ENCODE measurements around the gene CDCA7.
"Not testable (repeated sequence)": the region's sequence is repeated elsewhere in the genome, so short reads cannot be mapped to it uniquely, and the experiment has no call there.

The CDCA7 gene

DNA sequence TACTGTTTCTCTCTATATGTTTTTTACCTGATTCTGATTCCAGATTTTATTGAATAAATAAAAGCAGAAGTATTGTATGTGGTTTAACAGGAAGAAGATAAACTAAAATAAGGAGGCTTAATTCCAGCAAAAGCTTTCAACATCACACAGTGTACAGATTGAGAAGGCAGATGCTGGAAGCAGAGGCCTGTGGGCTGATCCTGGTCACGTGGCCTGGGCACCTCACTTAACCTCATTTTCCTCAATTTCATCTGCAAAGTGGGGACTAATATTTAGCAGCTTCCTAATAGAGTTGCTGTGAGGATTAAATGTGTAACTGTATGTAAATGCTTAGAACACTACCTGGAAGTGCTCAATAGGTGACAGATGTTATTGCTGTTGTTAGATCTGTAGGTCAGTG is 58.0 kb downstream of the CDCA7 start:
- Histone ChIP-seq H3K9ac (ENCODE audit: low read length) (no peak overlapping the region), H3K36me3 (ENCODE audit: control insufficient read depth in 1 of 2, insufficient read depth in 2 of 2, low read depth in 1 of 2, low read length in 2 of 2) (no peaks in the 10 kb centered on the region), H2BK15ac (ENCODE audit: low read depth, poor library complexity, severe bottlenecking) (no peak overlapping the region), H2AFZ (ENCODE audit: low read depth, low read length) (no peak overlapping the region), H2BK12ac (ENCODE audit: low read length in 2 of 2) (no peak overlapping the region), H3K27ac (ENCODE audit: low read length, poor library complexity, severe bottlenecking) (no peak overlapping the region), H2AK5ac (ENCODE audit: low read length, severe bottlenecking) (no peak overlapping the region), H3K27me3 (ENCODE audit: control insufficient read depth in 1 of 2, insufficient read depth in 1 of 2, low read length in 2 of 2) (no peaks in the 10 kb centered on the region), H3K9me3 (ENCODE audit: control insufficient read depth, low read length) (no peaks in the 10 kb centered on the region), H3K18ac (ENCODE audit: low read depth in 1 of 2, low read length in 2 of 2) (no peak overlapping the region), H3K79me1 (replicated peaks; ENCODE audit: low read length, poor library complexity, severe bottlenecking) (no peaks in the 10 kb centered on the region), H3K4ac (ENCODE audit: low read depth in 1 of 2, low read length in 2 of 2) (no peak overlapping the region), H3K14ac (ENCODE audit: low read length in 2 of 2) (no peak overlapping the region), H3K4me3 (ENCODE audit: insufficient read depth in 1 of 2, low read depth in 1 of 2, low read length in 2 of 2) (no peak overlapping the region), H3K4me2 (ENCODE audit: low read length, poor library complexity, severe bottlenecking) (no peak overlapping the region), H2BK120ac (ENCODE audit: low read depth, low read length) (no peak overlapping the region), H3K4me1 (ENCODE audit: control insufficient read depth, insufficient read depth, low read depth, low read length) (no peaks in the 10 kb centered on the region), H4K8ac (ENCODE audit: low read length) (no peak overlapping the region), H4K91ac (ENCODE audit: low read length) (no peak overlapping the region), H2BK5ac (ENCODE audit: low read depth, low read length, poor library complexity, severe bottlenecking) (no peak overlapping the region), H3K23ac (ENCODE audit: low read length in 2 of 2) (no peak overlapping the region)
- no CpG with 5 or more reads among the region's 1 CpG for whole genome bisulfite sequencing
- DNase-seq = no peak

DNA sequence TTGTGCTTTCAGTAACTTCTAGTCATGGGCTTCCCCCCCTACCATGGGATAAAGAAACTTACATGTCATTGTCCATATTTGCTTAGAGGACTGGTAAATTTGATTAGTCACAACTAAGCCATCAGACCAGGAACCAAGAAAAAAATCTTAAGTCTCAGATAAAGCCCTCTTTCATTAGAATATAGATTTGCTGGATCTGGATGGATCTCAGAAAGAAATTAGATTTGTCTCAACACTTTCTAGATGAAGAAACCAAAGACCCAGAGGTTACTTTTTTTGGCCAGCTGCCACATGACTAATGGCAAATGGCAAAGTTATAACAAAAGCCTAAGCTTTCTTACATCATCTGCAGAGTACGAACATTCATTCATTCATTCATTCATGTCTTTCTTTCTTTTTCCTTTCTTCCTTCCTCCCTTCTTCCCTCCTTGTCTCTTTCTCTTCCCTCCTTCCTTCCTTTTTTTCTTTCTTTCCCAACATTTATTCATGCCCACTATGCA is 60.2 kb downstream of the CDCA7 start:
- peak; percentile 50 for DNase-seq
- Histone ChIP-seq H3K36me3 (ENCODE audit: control insufficient read depth in 1 of 2, insufficient read depth in 2 of 2, low read depth in 1 of 2, low read length in 2 of 2) (no peaks in the 10 kb centered on the region), H3K18ac (ENCODE audit: low read depth in 1 of 2, low read length in 2 of 2) (no peak overlapping the region), H2BK5ac (ENCODE audit: low read depth, low read length, poor library complexity, severe bottlenecking) (no peak overlapping the region), H4K8ac (ENCODE audit: low read length) (no peak overlapping the region), H3K27me3 (ENCODE audit: control insufficient read depth in 1 of 2, insufficient read depth in 1 of 2, low read length in 2 of 2) (peaks cover 0 to 5% of the 10 kb centered on the region in 2 experiments), H2AK5ac (ENCODE audit: low read length, severe bottlenecking) (no peak overlapping the region), H3K79me1 (replicated peaks; ENCODE audit: low read length, poor library complexity, severe bottlenecking) (no peaks in the 10 kb centered on the region), H3K9ac (ENCODE audit: low read length) (no peak overlapping the region), H4K91ac (ENCODE audit: low read length) (no peak overlapping the region), H3K4me3 (ENCODE audit: insufficient read depth in 1 of 2, low read depth in 1 of 2, low read length in 2 of 2) (no peak overlapping the region), H2BK15ac (ENCODE audit: low read depth, poor library complexity, severe bottlenecking) (no peak overlapping the region), H3K4ac (ENCODE audit: low read depth in 1 of 2, low read length in 2 of 2) (no peak overlapping the region), H2AFZ (ENCODE audit: low read depth, low read length) (no peak overlapping the region), H3K23ac (ENCODE audit: low read length in 2 of 2) (no peak overlapping the region), H3K14ac (ENCODE audit: low read length in 2 of 2) (no peak overlapping the region), H3K9me3 (ENCODE audit: control insufficient read depth, low read length) (no peaks in the 10 kb centered on the region), H3K27ac (ENCODE audit: low read length, poor library complexity, severe bottlenecking) (no peak overlapping the region), H3K4me1 (ENCODE audit: control insufficient read depth, insufficient read depth, low read depth, low read length) (peaks cover 3% of the 10 kb centered on the region), H2BK120ac (ENCODE audit: low read depth, low read length) (no peak overlapping the region), H3K4me2 (ENCODE audit: low read length, poor library complexity, severe bottlenecking) (no peak overlapping the region), H2BK12ac (ENCODE audit: low read length in 2 of 2) (no peak overlapping the region)
- 79% methylated on average over 1 of the region's 1 CpG for WGBS

DNA sequence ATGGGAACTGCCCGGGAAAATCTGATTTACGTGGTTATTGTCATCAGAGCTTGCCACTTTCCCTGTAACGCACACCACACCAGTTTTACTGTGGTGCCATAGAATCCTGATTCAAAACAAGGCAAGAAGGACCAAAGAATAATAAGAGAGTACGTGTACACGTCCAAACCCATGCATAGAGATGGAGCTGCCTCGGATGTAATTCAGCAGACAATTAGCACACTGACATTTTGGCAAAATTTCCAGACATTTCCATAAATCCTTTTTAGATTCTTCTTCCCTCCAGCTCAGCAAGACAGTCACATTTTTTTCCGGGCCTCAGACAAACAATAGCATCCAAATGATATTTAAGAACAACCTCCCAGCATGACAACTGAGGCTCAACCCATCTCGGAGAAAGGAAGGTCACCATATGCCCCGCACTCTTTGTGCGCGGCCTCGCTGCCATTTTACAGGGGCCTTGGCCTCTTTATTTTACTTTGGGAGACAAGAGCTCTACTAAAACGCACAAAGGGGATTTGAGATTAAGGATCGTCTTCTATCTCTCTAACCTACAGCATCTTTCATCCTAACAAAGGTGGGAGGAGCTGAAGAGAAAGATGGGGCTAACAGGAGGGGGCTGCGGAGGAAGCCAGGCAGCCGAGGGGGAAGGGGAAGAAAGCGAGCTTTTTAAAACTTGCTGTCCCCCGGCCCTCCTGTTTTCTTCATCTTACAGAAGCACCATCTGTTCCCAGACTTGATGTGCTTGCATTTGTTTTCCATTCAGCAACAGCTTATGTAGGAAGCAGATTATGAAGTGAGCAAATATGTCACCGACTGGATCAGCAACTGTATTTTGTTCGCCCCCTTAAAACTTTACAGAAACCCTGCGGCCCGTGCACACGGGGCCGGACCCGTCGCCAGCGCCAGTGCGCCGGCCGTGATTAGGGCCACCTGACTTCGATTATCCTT is 61.0 kb downstream of the CDCA7 start:
- Histone ChIP-seq H2BK120ac (ENCODE audit: low read depth, low read length) (no peak overlapping the region), H3K27me3 (ENCODE audit: control insufficient read depth in 1 of 2, insufficient read depth in 1 of 2, low read length in 2 of 2) (peaks cover 0 to 5% of the 10 kb centered on the region in 2 experiments), H4K8ac (ENCODE audit: low read length) (no peak overlapping the region), H3K36me3 (ENCODE audit: control insufficient read depth in 1 of 2, insufficient read depth in 2 of 2, low read depth in 1 of 2, low read length in 2 of 2) (no peaks in the 10 kb centered on the region), H2AK5ac (ENCODE audit: low read length, severe bottlenecking) (peak overlapping the region; percentile 87), H2BK5ac (ENCODE audit: low read depth, low read length, poor library complexity, severe bottlenecking) (no peak overlapping the region), H3K4me2 (ENCODE audit: low read length, poor library complexity, severe bottlenecking) (no peak overlapping the region), H2BK15ac (ENCODE audit: low read depth, poor library complexity, severe bottlenecking) (no peak overlapping the region), H3K18ac (ENCODE audit: low read depth in 1 of 2, low read length in 2 of 2) (no peak overlapping the region), H2BK12ac (ENCODE audit: low read length in 2 of 2) (no peak overlapping the region), H3K9ac (ENCODE audit: low read length) (no peak overlapping the region), H3K23ac (ENCODE audit: low read length in 2 of 2) (no peak overlapping the region), H3K4me1 (ENCODE audit: control insufficient read depth, insufficient read depth, low read depth, low read length) (peaks cover 3% of the 10 kb centered on the region), H3K4me3 (ENCODE audit: insufficient read depth in 1 of 2, low read depth in 1 of 2, low read length in 2 of 2) (no peak overlapping the region), H3K9me3 (ENCODE audit: control insufficient read depth, low read length) (no peaks in the 10 kb centered on the region), H3K79me1 (replicated peaks; ENCODE audit: low read length, poor library complexity, severe bottlenecking) (no peaks in the 10 kb centered on the region), H3K14ac (ENCODE audit: low read length in 2 of 2) (no peak overlapping the region), H4K91ac (ENCODE audit: low read length) (no peak overlapping the region), H3K27ac (ENCODE audit: low read length, poor library complexity, severe bottlenecking) (no peak overlapping the region), H2AFZ (ENCODE audit: low read depth, low read length) (no peak overlapping the region), H3K4ac (ENCODE audit: low read depth in 1 of 2, low read length in 2 of 2) (no peak overlapping the region)
- WGBS = 89% methylated on average over 24 of the region's 31 CpGs
- no peak for DNase-seq

DNA sequence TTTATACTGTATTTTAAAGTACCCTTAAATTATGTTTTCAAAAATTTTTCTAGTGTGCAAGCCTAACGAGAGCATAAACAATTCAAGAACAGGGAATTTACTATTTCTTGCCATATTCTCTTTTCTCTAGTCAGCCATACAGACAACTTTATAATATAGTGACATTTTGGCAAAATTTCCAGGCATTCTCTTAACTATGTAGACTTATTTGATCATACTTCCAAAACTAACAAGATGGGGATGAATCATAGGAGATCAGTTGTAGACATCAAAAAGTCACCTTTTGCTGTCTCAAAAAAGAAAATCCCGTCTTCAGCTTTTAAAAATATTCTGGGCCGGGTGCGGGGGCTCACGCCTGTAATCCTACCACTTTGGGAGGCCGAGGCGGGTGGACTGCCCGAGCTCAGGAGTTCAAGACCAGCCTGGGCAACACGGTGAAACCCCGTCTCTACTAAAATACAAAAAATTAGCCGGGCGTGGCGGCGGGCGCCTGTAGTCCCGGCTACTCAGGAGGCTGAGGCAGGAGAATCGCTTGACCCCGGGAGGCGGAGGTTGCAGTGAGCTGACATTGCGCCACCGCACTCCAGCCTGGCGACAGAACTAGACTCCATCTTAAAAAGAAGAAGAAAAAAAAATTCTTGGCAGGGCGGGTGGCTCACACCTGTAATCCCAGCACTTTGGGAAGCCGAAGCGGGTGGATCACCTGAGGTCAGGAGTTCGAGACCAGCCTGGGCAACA is 61.9 kb downstream of the CDCA7 start:
- not testable (repeated sequence) for H2BK120ac ChIP-seq (ENCODE audit: low read depth, low read length); H3K4ac ChIP-seq (ENCODE audit: low read depth in 1 of 2, low read length in 2 of 2); H3K36me3 ChIP-seq (ENCODE audit: control insufficient read depth in 1 of 2, insufficient read depth in 2 of 2, low read depth in 1 of 2, low read length in 2 of 2); H3K23ac ChIP-seq (ENCODE audit: low read length in 2 of 2); H3K9me3 ChIP-seq (ENCODE audit: control insufficient read depth, low read length); H3K27ac ChIP-seq (ENCODE audit: low read length, poor library complexity, severe bottlenecking); H3K14ac ChIP-seq (ENCODE audit: low read length in 2 of 2); H4K8ac ChIP-seq (ENCODE audit: low read length); H2BK12ac ChIP-seq (ENCODE audit: low read length in 2 of 2); H2AK5ac ChIP-seq (ENCODE audit: low read length, severe bottlenecking); DNase-seq; H3K4me1 ChIP-seq (ENCODE audit: control insufficient read depth, insufficient read depth, low read depth, low read length); H3K9ac ChIP-seq (ENCODE audit: low read length); H2AFZ ChIP-seq (ENCODE audit: low read depth, low read length); H3K4me3 ChIP-seq (ENCODE audit: insufficient read depth in 1 of 2, low read depth in 1 of 2, low read length in 2 of 2); H4K91ac ChIP-seq (ENCODE audit: low read length); H2BK15ac ChIP-seq (ENCODE audit: low read depth, poor library complexity, severe bottlenecking); H3K79me1 ChIP-seq (replicated peaks; ENCODE audit: low read length, poor library complexity, severe bottlenecking); H3K4me2 ChIP-seq (ENCODE audit: low read length, poor library complexity, severe bottlenecking); H3K18ac ChIP-seq (ENCODE audit: low read depth in 1 of 2, low read length in 2 of 2); H3K27me3 ChIP-seq (ENCODE audit: control insufficient read depth in 1 of 2, insufficient read depth in 1 of 2, low read length in 2 of 2); H2BK5ac ChIP-seq (ENCODE audit: low read depth, low read length, poor library complexity, severe bottlenecking)
- WGBS = 95% methylated on average over 26 of the region's 26 CpGs

Measured in mesenchymal stem cell (in vitro differentiated cells and primary cell).